ENCODE measurements around the gene EXOC3. TPM values are rescaled to one million over a fixed set of nuclear protein-coding genes. Genes with fewer than 3 reads are reported as not detected.
"Not testable (repeated sequence)": the region's sequence is repeated elsewhere in the genome, so short reads cannot be mapped to it uniquely, and the experiment has no call there.

Gene EXOC3
- total RNA-seq, 1 donor from 2014 or later = 67.3 TPM

DNA sequence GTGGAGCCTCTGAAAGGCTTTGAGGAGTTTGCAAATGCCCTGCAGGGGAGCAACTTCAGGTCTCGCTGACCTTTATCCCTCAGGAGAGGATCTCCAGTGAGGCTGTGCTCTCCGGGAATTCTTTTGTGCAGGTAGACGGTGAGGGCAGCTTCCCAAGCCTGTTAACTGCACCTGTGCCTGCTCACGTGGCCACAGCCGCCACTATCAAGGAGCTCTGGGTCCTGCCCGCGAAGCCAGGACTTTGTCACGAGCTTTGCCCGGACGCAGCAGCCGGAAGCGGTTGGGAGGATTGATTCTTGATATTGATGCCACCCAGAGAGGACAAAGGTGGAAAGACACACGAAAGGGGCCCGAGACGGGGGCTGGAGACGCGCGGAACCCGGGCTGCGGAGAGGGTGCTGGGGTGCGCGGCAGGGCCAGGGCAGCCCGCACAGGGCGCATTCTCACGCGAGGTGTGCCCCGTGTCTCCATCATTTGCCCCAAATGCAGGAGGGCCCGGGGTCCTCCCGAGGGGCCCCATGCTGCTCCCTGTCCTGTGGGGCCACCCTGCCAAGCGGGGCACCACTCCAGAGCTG, 63.1 kb downstream of the EXOC3 start:
- TF ChIP-seq, protein P1, sequence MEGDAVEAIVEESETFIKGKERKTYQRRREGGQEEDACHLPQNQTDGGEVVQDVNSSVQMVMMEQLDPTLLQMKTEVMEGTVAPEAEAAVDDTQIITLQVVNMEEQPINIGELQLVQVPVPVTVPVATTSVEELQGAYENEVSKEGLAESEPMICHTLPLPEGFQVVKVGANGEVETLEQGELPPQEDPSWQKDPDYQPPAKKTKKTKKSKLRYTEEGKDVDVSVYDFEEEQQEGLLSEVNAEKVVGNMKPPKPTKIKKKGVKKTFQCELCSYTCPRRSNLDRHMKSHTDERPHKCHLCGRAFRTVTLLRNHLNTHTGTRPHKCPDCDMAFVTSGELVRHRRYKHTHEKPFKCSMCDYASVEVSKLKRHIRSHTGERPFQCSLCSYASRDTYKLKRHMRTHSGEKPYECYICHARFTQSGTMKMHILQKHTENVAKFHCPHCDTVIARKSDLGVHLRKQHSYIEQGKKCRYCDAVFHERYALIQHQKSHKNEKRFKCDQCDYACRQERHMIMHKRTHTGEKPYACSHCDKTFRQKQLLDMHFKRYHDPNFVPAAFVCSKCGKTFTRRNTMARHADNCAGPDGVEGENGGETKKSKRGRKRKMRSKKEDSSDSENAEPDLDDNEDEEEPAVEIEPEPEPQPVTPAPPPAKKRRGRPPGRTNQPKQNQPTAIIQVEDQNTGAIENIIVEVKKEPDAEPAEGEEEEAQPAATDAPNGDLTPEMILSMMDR (IDR thresholded peaks at IDR 0.05; ENCODE audit: unreplicated experiment) = no peak
- H3K36me3 Mint-ChIP-seq (ENCODE audit: insufficient read depth) = no peaks in the 10 kb centered on the region
- DNase-seq (ENCODE audit: low spot score, unreplicated experiment) = no peak
- peak overlapping the region; percentile 87 for H3K27ac Mint-ChIP-seq
- H3K9me3 Mint-ChIP-seq (ENCODE audit: low read depth) = no peaks in the 10 kb centered on the region
- no peak overlapping the region for H3K4me3 Mint-ChIP-seq (ENCODE audit: low read depth)
- peaks cover 27% of the 10 kb centered on the region for H3K27me3 Mint-ChIP-seq
- H3K4me1 Mint-ChIP-seq (ENCODE audit: low read depth) = no peaks in the 10 kb centered on the region

GRCh38 chr5:507986-508575, 65.1 kb downstream of the EXOC3 start:
- peaks cover 25% of the 10 kb centered on the region for H3K27me3 Mint-ChIP-seq
- H3K4me3 Mint-ChIP-seq (ENCODE audit: low read depth); H3K27ac Mint-ChIP-seq; DNase-seq (ENCODE audit: low spot score, unreplicated experiment); H3K4me1 Mint-ChIP-seq (ENCODE audit: low read depth); H3K9me3 Mint-ChIP-seq (ENCODE audit: low read depth); H3K36me3 Mint-ChIP-seq (ENCODE audit: insufficient read depth): not testable (repeated sequence)

DNA sequence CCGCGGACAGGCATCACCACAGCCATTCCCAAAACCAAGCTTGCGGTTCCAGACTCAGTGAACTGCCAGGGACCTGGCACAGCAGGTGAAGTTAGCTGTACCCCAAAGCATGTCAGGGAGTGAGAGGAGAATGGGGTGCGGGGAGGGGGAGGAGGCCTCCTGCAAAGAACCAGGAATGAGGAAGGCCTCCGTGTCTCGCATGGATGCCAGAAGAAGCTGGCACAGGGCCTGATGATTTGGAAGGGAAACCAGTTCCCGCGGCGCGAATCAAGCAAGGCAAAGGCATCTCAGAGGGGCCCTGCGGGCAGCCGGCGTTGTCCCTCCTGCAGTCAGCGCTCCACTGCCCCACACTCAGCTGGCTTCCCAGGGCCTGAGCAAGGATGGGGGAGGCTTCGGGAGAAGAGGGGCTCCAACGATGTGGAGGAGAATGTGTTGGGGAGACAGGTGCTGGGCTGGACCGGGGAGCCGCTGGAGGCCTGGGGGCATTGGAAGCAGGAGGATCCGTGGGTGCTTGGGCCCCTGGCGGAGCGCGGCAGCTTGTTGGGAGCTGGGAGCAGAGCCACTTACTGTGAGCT, 66.7 kb downstream of the EXOC3 start:
- no peaks in the 10 kb centered on the region for H3K9me3 Mint-ChIP-seq (ENCODE audit: low read depth)
- H3K4me3 Mint-ChIP-seq (ENCODE audit: low read depth) = no peak overlapping the region
- no peaks in the 10 kb centered on the region for H3K4me1 Mint-ChIP-seq (ENCODE audit: low read depth)
- no peak for DNase-seq (ENCODE audit: low spot score, unreplicated experiment)
- no peak overlapping the region for H3K27ac Mint-ChIP-seq
- H3K27me3 Mint-ChIP-seq = peaks cover 31% of the 10 kb centered on the region
- TF ChIP-seq, protein P1 (IDR thresholded peaks at IDR 0.05; ENCODE audit: unreplicated experiment) = no peak
- H3K36me3 Mint-ChIP-seq (ENCODE audit: insufficient read depth) = no peaks in the 10 kb centered on the region

GRCh38 chr5:510521-510920, 67.5 kb downstream of the EXOC3 start:
- Mint-ChIP-seq H3K27ac (no peak overlapping the region), H3K9me3 (ENCODE audit: low read depth) (no peaks in the 10 kb centered on the region), H3K27me3 (peaks cover 36% of the 10 kb centered on the region), H3K36me3 (ENCODE audit: insufficient read depth) (no peaks in the 10 kb centered on the region), H3K4me1 (ENCODE audit: low read depth) (no peaks in the 10 kb centered on the region), H3K4me3 (ENCODE audit: low read depth) (no peak overlapping the region)
- TF ChIP-seq, protein P1 (IDR thresholded peaks at IDR 0.05; ENCODE audit: unreplicated experiment) = no peak
- no peak for DNase-seq (ENCODE audit: low spot score, unreplicated experiment)

DNA sequence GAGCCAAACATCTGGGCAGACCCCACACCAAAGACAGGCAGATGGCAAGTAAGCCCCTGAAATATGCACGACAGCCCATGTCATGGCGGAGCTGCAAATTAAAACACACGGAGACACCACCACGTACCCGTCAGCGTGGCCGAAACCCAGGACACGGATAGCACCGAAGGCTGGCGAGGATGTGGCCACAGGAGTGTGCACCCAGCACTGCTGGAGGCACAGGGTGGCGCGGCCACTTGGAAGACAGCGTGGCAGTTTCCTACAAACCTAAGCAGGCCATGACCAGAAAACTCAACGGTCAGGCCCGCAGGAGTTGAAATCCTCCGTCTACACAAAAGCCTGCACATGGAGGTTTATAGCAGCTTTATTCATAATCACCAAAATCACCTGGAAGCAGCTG, 68.5 kb downstream of the EXOC3 start:
- no peaks in the 10 kb centered on the region for H3K9me3 Mint-ChIP-seq (ENCODE audit: low read depth)

More for the DNA sequence above, 68.5 kb downstream of the EXOC3 start:
- Mint-ChIP-seq H3K4me1 (ENCODE audit: low read depth) (no peaks in the 10 kb centered on the region), H3K27ac (no peak overlapping the region), H3K36me3 (ENCODE audit: insufficient read depth) (no peaks in the 10 kb centered on the region), H3K27me3 (peaks cover 39% of the 10 kb centered on the region), H3K4me3 (ENCODE audit: low read depth) (no peak overlapping the region)
- DNase-seq (ENCODE audit: low spot score, unreplicated experiment) = no peak
- TF ChIP-seq, protein P1 (IDR thresholded peaks at IDR 0.05; ENCODE audit: unreplicated experiment) = no peak

All from progenitor cell of endocrine pancreas (in vitro differentiated cells).